Esophagus squamous epithelium (tissue), 5 donors: Measurements from ENCODE around the gene BPGM. TPM values are rescaled to one million over a fixed set of nuclear protein-coding genes. Genes with fewer than 3 reads are reported as not detected.

Experiments used
- DNase-seq: peaks from one replicate; lab custom pipeline; 2025; lab: John Stamatoyannopoulos, UW
- H3K27ac ChIP-seq, 4 donors: fragments of 200-600 bp; sonication (generic); one replicate each; pipeline ENCODE4 v1.5.1; 2016 to 2019; ENCODE audit warnings: mild to moderate bottlenecking in 1 of 4
- H3K27me3 ChIP-seq, 4 donors: fragments of 200-600 bp; sonication (generic); 1 replicate in 3 of 4; 2 replicates in 1 of 4; pipeline versions ENCODE4 v1.5.1 to v1.6.0; 2017 to 2021; ENCODE audit warnings: antibody characterized with exemption in 1 of 4
- H3K36me3 ChIP-seq, 3 donors: fragments of 200-600 bp; sonication (generic); one replicate each; pipeline ENCODE4 v1.5.1; 2016 to 2019
- H3K4me1 ChIP-seq, 3 donors: fragments of 200-600 bp; sonication (generic); one replicate each; pipeline ENCODE4 v1.5.1; 2017 to 2019
- H3K4me3 ChIP-seq, 4 donors: fragments of 200-600 bp; sonication (generic); 1 replicate in 3 of 4; 2 replicates in 1 of 4; pipeline ENCODE4 v1.5.1; 2016 to 2019; ENCODE audit warnings: mild to moderate bottlenecking in 2 of 4, moderate library complexity in 1 of 4
- H3K9me3 ChIP-seq, 3 donors: fragments of 200-600 bp; sonication (generic); one replicate each; pipeline ENCODE4 v1.5.1; 2016 to 2019
- POLR2A ChIP-seq, 4 donors: fragments of 450-650 bp; IDR thresholded peaks; one replicate each; pipeline ENCODE4 v1.6.1; 2017; ENCODE audit warnings: antibody characterized with exemption in 4 of 4, mild to moderate bottlenecking in 4 of 4, moderate library complexity in 3 of 4
- WGBS, 2 donors: methylation state at CpG; one replicate each; pipeline ENCODE4 v1.1.5; 2018; 5-methylcytosine and 5-hydroxymethylcytosine counted together
- intact Hi-C: fragments of 100-400 bp; cut with DNase I; formaldehyde crosslinking; loops from one replicate; pipeline ENCODE4 v1.15.0; 2022
- total RNA-seq, 4 donors: library from RNA; depleted of rRNA; stranded (reverse); fragments of >200 nt; gene quantifications; one replicate each; pipeline ENCODE4 v1.1.0, GENCODE V29; 2016
- TF ChIP-seq, protein P1 (sequence below), 6 experiments: fragments of 450-650 bp in 4 of 6; fragments of 200-600 bp in 2 of 6; sonication (generic) in 2 of 6; IDR thresholded peaks; one replicate each; pipeline ENCODE4 v1.5.1; 2016 to 2019; ENCODE audit warnings: antibody characterized with exemption in 6 of 6, mild to moderate bottlenecking in 4 of 6, moderate library complexity in 4 of 6
- donor health status: DM: yes; HTN: yes; CAD: no.

The BPGM gene
- total RNA-seq, 4 donors from 2014 or later = 4.4 to 16.8 (median 11.3) TPM

DNA sequence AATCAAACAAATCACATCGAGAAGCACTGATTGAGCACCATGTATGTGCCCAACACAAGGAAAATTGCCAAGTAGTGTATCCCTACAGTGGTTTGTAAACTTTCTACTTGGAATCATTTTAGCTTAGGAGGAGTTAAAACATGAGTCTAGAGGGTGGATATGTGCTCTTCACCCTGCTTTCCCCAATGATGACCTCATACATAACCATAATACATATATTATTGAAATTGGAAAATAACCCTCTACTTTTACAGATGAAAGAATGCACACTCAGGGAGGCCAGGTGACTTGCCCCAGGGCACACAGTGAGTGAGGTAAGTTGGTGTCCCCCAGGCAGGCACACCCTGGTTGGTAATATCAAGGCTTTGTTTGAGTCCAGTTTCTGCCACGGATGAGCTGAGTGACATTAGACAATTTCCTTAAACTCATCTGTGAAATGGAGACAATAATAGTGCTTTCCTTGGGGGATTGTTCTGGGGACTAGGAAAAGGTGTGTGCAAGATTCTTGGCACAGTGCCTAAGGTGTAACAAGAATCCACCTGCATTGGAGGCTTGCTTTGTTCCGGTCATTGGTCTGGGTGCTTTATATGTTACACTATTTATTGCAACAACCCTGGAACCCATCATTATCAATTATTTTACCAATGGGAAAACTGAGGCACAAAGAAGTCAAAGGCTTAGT lies 50.7 kb downstream of the BPGM start:
- DNase-seq = no peak
- Histone ChIP-seq H3K4me3 (no peak overlapping the region), H3K36me3 (no peaks in the 10 kb centered on the region), H3K27me3 (no peaks in the 10 kb centered on the region), H3K27ac (no peak overlapping the region), H3K4me1 (peaks cover 0 to 34% (median 8%) of the 10 kb centered on the region in 3 donors), H3K9me3 (no peaks in the 10 kb centered on the region)
- intact Hi-C loops = loop anchor here (10.0 kb wide), 1 partner anchor 257 kb away; no protein-coding TSS in a partner anchor
- TF ChIP-seq, protein P1, sequence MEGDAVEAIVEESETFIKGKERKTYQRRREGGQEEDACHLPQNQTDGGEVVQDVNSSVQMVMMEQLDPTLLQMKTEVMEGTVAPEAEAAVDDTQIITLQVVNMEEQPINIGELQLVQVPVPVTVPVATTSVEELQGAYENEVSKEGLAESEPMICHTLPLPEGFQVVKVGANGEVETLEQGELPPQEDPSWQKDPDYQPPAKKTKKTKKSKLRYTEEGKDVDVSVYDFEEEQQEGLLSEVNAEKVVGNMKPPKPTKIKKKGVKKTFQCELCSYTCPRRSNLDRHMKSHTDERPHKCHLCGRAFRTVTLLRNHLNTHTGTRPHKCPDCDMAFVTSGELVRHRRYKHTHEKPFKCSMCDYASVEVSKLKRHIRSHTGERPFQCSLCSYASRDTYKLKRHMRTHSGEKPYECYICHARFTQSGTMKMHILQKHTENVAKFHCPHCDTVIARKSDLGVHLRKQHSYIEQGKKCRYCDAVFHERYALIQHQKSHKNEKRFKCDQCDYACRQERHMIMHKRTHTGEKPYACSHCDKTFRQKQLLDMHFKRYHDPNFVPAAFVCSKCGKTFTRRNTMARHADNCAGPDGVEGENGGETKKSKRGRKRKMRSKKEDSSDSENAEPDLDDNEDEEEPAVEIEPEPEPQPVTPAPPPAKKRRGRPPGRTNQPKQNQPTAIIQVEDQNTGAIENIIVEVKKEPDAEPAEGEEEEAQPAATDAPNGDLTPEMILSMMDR (IDR thresholded peaks at IDR 0.05) = no peak
- no peak for TF ChIP-seq POLR2A (IDR thresholded peaks at IDR 0.05)
- 52 to 56% methylated on average over 3 of the region's 3 CpGs for WGBS, 2 donors

DNA sequence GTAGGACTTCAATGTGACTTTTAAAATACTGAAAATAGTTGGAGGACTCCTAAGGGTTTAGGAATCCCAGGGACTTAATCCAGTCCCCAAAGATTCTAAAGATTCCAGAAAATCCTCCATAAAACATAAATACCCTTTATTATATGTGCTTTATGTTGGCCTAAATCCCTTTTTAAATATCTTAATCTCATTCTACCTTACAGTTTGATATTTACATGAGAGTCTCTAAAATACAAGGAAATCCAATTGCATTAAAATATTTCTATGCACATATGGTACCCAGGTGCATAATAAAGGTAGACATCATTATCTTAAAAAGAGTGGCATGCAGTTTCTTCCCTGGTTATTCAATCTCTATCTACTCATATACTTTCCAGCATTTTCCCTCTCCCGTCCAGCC lies 51.8 kb downstream of the BPGM start:
- DNase-seq = no peak
- intact Hi-C loops = loop anchor here (10.0 kb wide), 1 partner anchor 256 kb away; no protein-coding TSS in a partner anchor
- H3K36me3 ChIP-seq = no peaks in the 10 kb centered on the region
- H3K27ac ChIP-seq = no peak overlapping the region
- H3K9me3 ChIP-seq = no peaks in the 10 kb centered on the region
- H3K4me1 ChIP-seq = peaks cover 0 to 44% (median 17%) of the 10 kb centered on the region in 3 donors
- 93 to 96% methylated on average over 1 of the region's 1 CpG for WGBS, 2 donors
- H3K27me3 ChIP-seq = no peaks in the 10 kb centered on the region
- no peak overlapping the region for H3K4me3 ChIP-seq
- no peak for TF ChIP-seq POLR2A (IDR thresholded peaks at IDR 0.05)
- TF ChIP-seq, protein P1 (IDR thresholded peaks at IDR 0.05) = no peak

DNA sequence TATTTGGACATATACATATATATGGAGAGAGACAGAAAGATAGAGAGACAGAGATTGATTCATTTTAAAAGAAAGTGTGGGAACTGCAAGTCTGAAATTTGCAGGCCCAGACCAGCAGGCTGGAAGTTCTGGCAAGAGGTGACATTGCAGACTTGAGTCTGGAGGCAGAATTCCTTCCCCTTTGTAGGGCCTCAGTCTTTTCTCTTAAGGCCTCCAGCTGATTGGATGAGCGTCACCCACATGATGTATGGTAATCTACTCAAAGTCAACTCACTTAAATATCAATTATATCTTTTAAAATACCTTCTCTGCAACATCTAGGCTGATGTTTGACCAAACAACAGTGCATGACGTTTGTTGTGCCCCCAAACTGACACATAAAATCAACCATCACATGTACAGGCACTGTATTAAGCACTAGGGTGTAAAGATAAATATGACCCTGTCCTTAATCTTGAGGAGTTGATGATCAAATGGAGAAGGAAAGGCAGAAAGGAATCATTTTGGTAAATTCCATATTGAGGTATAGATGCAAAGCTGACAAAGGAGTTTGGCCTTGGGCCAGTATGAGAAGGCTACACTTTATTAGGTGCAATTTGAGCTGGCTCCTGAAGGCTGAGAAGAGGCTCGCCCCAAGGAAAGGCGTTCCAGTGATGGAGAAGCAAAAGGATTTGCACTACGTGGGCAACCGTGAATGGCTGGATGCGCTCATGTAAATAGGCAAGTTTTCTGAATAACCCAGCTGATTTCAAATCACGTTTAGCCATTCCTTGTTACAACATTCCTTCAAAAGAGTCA lies 52.6 kb downstream of the BPGM start:
- no peak for DNase-seq
- H3K27me3 ChIP-seq = no peaks in the 10 kb centered on the region
- H3K27ac ChIP-seq = peak overlapping the region in 3 of 4 donors; percentile 48 to 66 (median 51)
- no peaks in the 10 kb centered on the region for H3K9me3 ChIP-seq
- H3K36me3 ChIP-seq = no peaks in the 10 kb centered on the region
- no peak for TF ChIP-seq POLR2A (IDR thresholded peaks at IDR 0.05)
- TF ChIP-seq, protein P1 (IDR thresholded peaks at IDR 0.05) = no peak
- 60 to 72% methylated on average over 8 of the region's 8 CpGs for WGBS, 2 donors
- no peak overlapping the region for H3K4me3 ChIP-seq
- intact Hi-C loops = loop anchor here (10.0 kb wide), 1 partner anchor 256 kb away; no protein-coding TSS in a partner anchor
- H3K4me1 ChIP-seq = peaks cover 0 to 51% (median 17%) of the 10 kb centered on the region in 3 donors

DNA sequence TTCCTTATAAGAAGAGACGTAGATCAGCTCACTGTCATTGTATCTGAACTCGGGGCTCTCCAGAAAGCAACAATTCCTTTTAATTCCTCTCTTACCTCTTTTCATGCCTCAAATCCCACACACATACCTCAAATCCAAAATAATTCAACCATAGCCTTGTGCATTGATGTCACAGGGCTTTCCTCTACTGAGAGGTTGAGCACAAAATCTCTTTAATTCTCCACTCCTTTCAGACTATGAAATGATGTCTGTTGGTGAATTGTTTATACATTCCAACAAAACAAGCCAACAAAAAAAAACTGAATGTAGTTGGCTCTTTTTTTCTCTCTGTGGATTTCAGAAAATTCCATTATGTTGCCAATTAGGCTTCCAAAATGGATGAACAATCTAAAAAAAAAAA lies 53.2 kb downstream of the BPGM start:
- Histone ChIP-seq H3K36me3 (no peaks in the 10 kb centered on the region), H3K4me3 (no peak overlapping the region), H3K4me1 (peaks cover 0 to 58% (median 21%) of the 10 kb centered on the region in 3 donors), H3K27ac (peak overlapping the region in 3 of 4 donors; percentile 48 to 86 (median 66)), H3K27me3 (no peaks in the 10 kb centered on the region), H3K9me3 (no peaks in the 10 kb centered on the region)
- DNase-seq = no peak
- 40 to 55% methylated on average over 2 of the region's 2 CpGs for WGBS, 2 donors
- TF ChIP-seq, protein P1 (IDR thresholded peaks at IDR 0.05) = no peak
- TF ChIP-seq POLR2A (IDR thresholded peaks at IDR 0.05) = no peak
- intact Hi-C loops = loop anchor here (10.0 kb wide), 1 partner anchor 255 kb away; no protein-coding TSS in a partner anchor
